ENCODE measurements around the gene STARD3NL. TPM values are rescaled to one million over a fixed set of nuclear protein-coding genes. Genes with fewer than 3 reads are reported as not detected.
A peak's percentile ranks its signal among the peaks of the same experiment; 100 is the strongest.

STARD3NL gene
- total RNA-seq, 1 donor from 2014 or later: 30.7 TPM

DNA sequence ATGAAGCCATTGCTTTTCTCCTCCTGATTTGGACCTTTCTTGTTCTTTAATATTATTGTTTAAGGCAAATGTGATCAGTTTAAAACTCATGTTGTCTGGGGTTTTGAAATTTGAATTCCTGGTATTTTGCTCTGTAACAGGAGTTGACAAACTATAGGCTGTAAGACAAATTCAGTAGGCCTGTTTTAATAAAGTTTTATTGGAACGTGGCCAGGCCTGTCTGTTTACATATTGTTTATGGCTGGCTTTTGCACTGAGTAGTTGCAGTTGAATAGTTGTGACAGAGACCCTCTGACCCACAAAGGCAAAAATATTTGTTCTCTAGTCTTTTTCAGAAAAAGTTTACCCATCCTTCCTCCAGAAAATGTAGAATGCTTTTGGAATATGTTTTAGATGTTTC lies 29.8 kb downstream of the STARD3NL start:
- DNase-seq (ENCODE audit: extremely low spot score, unreplicated experiment): no peak
- H3K27me3 Mint-ChIP-seq (ENCODE audit: unreplicated experiment): no peaks in the 10 kb centered on the region
- no peak for TF ChIP-seq CTCF (IDR thresholded peaks at IDR 0.05)
- H3K4me1 Mint-ChIP-seq (ENCODE audit: unreplicated experiment): peaks cover 4% of the 10 kb centered on the region
- H3K9me3 Mint-ChIP-seq (ENCODE audit: unreplicated experiment): no peaks in the 10 kb centered on the region
- no peak overlapping the region for H3K4me3 Mint-ChIP-seq (ENCODE audit: unreplicated experiment)
- no peak overlapping the region for H3K27ac Mint-ChIP-seq (ENCODE audit: unreplicated experiment)
- H3K36me3 Mint-ChIP-seq (ENCODE audit: unreplicated experiment): peaks cover 36% of the 10 kb centered on the region

DNA sequence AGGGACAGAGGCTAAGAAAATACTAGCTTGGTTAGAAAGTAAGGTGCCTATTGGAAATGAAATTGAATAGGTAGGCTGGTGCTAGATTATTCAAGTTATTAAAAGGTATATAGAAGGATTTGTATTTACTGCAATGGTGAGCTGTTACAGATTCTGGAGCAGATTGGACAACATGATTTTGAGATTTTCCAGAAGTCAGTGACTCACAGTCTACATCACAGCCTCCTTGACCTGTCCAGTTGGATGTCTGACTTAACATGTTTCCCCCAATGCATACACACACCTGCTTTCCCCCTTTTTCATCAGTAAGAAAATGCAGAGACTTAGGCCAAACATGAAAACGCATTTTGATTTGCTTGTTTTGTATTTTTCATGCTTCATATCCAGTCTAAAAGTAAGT lies 33.4 kb downstream of the STARD3NL start:
- no peak for TF ChIP-seq CTCF (IDR thresholded peaks at IDR 0.05)
- H3K4me1 Mint-ChIP-seq (ENCODE audit: unreplicated experiment): peaks cover 17% of the 10 kb centered on the region
- peaks cover 37% of the 10 kb centered on the region for H3K36me3 Mint-ChIP-seq (ENCODE audit: unreplicated experiment)
- no peaks in the 10 kb centered on the region for H3K27me3 Mint-ChIP-seq (ENCODE audit: unreplicated experiment)
- no peak overlapping the region for H3K4me3 Mint-ChIP-seq (ENCODE audit: unreplicated experiment)
- DNase-seq (ENCODE audit: extremely low spot score, unreplicated experiment): no peak
- no peak overlapping the region for H3K27ac Mint-ChIP-seq (ENCODE audit: unreplicated experiment)
- no peaks in the 10 kb centered on the region for H3K9me3 Mint-ChIP-seq (ENCODE audit: unreplicated experiment)

- no peaks in the 10 kb centered on the region for H3K9me3 Mint-ChIP-seq (ENCODE audit: unreplicated experiment)
- TF ChIP-seq CTCF (IDR thresholded peaks at IDR 0.05): no peak
- peaks cover 37% of the 10 kb centered on the region for H3K36me3 Mint-ChIP-seq (ENCODE audit: unreplicated experiment)
- H3K27ac Mint-ChIP-seq (ENCODE audit: unreplicated experiment): no peak overlapping the region
- no peak overlapping the region for H3K4me3 Mint-ChIP-seq (ENCODE audit: unreplicated experiment)
- no peak for DNase-seq (ENCODE audit: extremely low spot score, unreplicated experiment)
- H3K27me3 Mint-ChIP-seq (ENCODE audit: unreplicated experiment): no peaks in the 10 kb centered on the region
- peaks cover 17% of the 10 kb centered on the region for H3K4me1 Mint-ChIP-seq (ENCODE audit: unreplicated experiment)
These were observed 33.9 kb downstream of the STARD3NL start for GRCh38 chr7:38211940-38212339.

DNA sequence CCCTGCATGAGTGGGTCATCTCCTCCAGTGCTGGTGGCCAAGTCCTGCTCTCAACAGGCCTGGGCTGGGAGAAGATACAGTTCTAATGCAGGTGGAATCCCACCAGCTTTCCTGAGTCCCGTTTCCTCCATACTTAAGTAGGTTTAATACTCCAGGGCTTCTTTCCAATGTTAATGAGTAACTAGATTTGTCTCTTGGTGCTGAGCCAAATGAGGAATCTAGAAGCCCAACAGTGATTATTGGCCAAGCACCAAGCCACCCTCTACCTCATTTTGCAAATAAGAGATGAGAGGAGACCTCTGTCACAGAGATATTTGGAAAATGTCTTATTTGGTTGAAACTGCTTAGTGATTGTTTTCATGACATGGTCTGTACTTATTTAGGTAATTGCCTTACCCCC lies 37.1 kb downstream of the STARD3NL start:
- Mint-ChIP-seq H3K4me1 (ENCODE audit: unreplicated experiment) (peaks cover 17% of the 10 kb centered on the region), H3K36me3 (ENCODE audit: unreplicated experiment) (peaks cover 35% of the 10 kb centered on the region), H3K27me3 (ENCODE audit: unreplicated experiment) (no peaks in the 10 kb centered on the region), H3K27ac (ENCODE audit: unreplicated experiment) (peak overlapping the region; percentile 36), H3K9me3 (ENCODE audit: unreplicated experiment) (no peaks in the 10 kb centered on the region), H3K4me3 (ENCODE audit: unreplicated experiment) (no peak overlapping the region)
- DNase-seq (ENCODE audit: extremely low spot score, unreplicated experiment): no peak
- no peak for TF ChIP-seq CTCF (IDR thresholded peaks at IDR 0.05)

DNA sequence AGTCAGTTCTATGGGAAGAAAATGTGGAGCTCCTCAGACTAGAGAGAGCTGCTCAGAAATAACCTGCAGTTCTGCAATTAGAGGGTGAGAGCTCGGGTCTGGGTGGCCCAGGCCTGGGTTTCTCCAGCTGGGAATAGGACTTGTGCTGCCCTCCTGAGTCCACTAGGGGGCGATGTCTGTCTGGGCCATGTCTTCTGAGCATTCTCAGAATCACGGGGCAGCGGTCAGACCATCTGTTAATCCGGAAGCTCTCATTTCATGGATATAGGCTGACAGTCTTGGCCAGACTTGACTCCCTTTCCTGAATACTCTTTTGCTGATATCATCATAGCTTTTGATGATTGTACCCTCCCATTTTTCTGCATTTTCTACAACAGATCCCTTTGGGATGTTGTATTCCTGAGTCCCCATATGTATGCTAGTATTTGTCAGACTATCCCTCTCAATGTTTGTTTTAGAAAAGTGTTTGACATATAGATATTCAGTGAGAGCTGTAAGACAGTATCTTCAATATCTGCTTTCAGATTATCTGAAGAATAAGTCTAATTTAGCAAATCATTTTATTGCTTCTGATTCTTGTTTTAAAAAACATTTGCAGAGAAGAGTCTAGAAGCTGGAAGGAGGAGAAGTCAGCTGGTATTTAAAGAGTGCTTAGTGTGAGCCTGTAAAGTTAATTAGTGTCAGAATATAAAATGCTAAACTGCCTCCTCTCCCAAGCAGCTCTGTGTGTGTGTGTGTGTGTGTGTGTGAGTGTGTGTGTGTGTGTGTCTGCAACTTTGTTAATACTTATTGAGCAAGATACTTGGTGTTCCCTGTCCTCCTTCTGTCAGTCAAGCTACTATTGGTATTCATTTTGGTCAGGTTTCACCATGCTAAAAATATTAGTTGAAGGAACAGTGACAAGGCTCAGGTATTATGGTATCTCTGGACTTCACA lies 38.0 kb downstream of the STARD3NL start:
- peak overlapping the region; percentile 36 for H3K27ac Mint-ChIP-seq (ENCODE audit: unreplicated experiment)
- no peaks in the 10 kb centered on the region for H3K9me3 Mint-ChIP-seq (ENCODE audit: unreplicated experiment)

More for the DNA sequence above, 38.0 kb downstream of the STARD3NL start:
- Mint-ChIP-seq H3K27me3 (ENCODE audit: unreplicated experiment) (no peaks in the 10 kb centered on the region), H3K4me3 (ENCODE audit: unreplicated experiment) (no peak overlapping the region), H3K4me1 (ENCODE audit: unreplicated experiment) (peaks cover 13% of the 10 kb centered on the region), H3K36me3 (ENCODE audit: unreplicated experiment) (peaks cover 36% of the 10 kb centered on the region)
- peak; percentile 91 for DNase-seq (ENCODE audit: extremely low spot score, unreplicated experiment)
- TF ChIP-seq CTCF (IDR thresholded peaks at IDR 0.05): peak; percentile 96
